LNCaP clone FGC (cell line): ENCODE data around the gene TMEM108.

Experiments used
- DNase-seq: peaks from one replicate; pipeline ENCODE4 v3.0.0-alpha.2; 2011; ENCODE audit warnings: low read depth
- H3K4me3 ChIP-seq: 2 replicates; pipeline ENCODE4 v1.5.1; 2011; ENCODE audit warnings: mild to moderate bottlenecking, low read depth, low read length, control low read depth
- TF ChIP-seq, protein P1 (sequence below): IDR thresholded peaks from 2 replicates; pipeline ENCODE4 v1.5.1; 2012; ENCODE audit warnings: mild to moderate bottlenecking; ENCODE audit not compliant: control insufficient read depth, insufficient read depth; ENCODE audit errors: extremely low read depth

Gene TMEM108

DNA sequence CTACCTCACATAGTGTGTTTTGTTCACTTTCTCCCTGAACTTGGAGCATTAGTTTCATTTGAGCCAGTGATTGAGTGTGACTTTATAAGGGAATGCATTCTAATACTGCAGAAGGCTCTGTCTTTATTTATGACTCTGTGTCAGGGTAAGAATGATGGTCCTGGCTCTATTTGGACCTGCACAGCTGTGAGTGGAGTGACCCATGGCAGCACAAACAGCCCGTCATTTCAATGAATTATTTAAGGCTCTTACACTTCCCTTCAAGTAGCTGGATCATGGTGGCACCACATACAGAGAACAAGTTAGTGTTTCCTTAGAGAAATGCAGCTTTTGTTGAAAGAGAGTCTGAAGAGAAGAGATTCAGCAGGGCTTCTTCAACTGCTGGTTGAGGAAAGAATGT, 16.4 kb downstream of the TMEM108 start:
- H3K4me3 ChIP-seq, result no peak overlapping the region
- TF ChIP-seq, protein P1, sequence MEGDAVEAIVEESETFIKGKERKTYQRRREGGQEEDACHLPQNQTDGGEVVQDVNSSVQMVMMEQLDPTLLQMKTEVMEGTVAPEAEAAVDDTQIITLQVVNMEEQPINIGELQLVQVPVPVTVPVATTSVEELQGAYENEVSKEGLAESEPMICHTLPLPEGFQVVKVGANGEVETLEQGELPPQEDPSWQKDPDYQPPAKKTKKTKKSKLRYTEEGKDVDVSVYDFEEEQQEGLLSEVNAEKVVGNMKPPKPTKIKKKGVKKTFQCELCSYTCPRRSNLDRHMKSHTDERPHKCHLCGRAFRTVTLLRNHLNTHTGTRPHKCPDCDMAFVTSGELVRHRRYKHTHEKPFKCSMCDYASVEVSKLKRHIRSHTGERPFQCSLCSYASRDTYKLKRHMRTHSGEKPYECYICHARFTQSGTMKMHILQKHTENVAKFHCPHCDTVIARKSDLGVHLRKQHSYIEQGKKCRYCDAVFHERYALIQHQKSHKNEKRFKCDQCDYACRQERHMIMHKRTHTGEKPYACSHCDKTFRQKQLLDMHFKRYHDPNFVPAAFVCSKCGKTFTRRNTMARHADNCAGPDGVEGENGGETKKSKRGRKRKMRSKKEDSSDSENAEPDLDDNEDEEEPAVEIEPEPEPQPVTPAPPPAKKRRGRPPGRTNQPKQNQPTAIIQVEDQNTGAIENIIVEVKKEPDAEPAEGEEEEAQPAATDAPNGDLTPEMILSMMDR, result no peak
- DNase-seq, result no peak

DNA sequence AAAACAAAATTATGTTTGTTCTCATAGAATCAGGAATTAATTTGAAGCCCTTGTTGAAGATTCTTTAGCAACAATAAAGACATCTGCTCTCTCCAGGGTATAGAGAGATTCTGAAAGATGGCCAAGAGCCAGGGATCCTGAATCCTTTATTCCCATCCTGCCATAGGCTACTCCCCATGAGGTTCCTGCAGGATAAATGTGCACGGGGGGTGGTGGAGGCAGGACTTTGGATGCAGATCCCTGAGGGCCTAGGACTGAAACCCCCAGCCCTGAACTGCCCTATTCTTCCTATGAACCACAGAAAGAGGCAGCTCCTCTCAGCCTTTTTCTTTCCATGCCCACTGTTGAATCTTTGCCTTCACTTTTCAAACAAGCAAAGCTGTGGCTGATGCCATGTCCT, 17.1 kb downstream of the TMEM108 start:
- TF ChIP-seq, protein P1, result no peak
- DNase-seq, result no peak
- no peak overlapping the region for H3K4me3 ChIP-seq

DNA sequence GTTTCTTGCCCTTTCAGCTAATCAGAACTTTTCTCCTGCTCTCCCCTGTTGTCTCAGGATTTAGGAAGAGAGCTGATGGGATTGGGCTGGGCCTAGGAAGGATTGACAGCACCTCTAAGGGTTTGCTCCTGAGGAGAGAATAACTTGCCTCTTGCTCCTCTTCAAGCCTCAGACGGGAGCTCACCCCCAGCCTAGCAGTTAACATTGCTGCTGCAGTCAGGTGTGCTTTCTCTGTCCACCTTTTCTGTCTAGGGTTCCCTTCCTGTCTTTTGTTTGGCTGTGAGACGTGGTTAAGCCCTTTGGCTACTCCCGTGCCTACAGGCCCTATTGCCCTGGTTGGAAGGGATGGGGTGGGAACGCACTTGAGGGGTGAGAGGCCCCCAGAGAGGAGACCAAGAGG, 20.1 kb downstream of the TMEM108 start:
- DNase-seq, result no peak
- TF ChIP-seq, protein P1, result no peak
- no peak overlapping the region for H3K4me3 ChIP-seq

DNA sequence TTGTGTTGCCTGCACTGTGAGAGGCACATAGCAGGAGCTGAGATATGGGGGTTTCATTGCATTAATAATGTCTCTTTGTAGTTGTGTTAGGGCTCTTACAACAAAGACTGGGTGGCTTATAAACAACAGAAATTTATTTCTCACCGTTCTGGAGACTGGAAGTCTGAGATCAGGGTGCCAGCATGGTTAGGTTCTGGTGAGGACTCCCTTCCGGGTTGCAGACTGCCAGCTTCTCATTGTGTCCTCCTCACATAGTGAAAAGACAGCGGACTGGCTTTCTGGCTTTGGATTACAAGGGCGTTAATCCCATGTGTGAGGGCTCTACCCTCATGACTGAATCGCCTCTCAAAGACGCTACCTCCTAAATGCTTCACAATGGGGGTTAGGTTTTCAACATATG, 20.6 kb downstream of the TMEM108 start:
- TF ChIP-seq, protein P1, result no peak
- DNase-seq, result no peak
- no peak overlapping the region for H3K4me3 ChIP-seq

DNA sequence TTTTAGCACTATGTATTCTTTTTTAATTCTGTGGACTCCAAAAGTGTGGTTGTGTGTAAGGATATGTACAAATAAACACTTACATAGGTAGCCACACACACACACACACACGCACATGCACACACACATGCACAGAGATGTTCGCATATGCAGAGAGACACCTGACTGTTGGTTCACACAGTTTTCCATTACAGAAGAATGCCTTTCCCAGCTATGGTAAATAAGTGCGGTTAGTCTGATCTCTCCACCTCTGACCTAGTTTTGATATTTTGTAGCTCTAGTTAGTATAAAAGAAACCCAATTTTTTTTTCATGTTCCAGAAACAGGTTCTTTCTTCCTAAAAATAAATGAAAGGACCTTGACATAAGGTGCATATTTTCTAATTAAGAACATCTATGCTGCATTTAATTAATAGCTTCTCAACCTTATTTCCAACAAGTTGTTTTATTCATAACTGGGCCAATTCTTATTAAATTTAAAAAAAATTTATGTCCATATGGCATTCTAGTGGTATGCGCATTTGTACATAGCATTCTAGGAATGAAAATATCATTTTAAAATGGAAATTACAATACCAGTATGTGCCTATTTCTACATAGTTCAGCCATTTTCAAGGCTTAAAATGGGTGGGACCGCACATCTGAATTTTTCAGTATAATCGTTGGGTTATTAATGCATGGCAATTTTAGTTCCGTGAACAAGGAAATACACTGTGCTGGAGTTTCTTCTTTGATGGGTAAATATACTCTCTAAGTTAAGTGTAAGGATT, 27.2 kb downstream of the TMEM108 start:
- TF ChIP-seq, protein P1, result no peak
- no peak for DNase-seq
- H3K4me3 ChIP-seq, result no peak overlapping the region

DNA sequence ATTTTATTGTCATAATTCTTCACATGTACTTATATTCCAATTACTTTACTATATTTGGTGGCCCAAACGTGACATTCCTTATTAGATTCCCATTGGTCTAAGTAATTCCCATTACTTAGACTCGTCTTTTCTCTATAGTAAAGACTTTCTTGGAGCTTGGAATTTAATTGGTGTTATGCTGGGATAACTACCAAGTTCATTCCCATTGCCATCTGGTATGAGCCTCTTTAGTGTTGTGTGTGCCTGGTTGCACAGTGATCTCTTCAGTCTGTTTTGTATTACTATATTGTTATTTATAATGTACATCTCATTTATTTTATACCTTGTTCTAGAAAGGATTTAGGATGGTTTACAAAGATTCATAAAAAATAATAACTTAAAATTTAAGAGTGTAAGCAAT, 27.8 kb downstream of the TMEM108 start:
- H3K4me3 ChIP-seq, result no peak overlapping the region
- TF ChIP-seq, protein P1, result no peak
- DNase-seq, result no peak
